Esophagus muscularis mucosa (tissue), 4 donors: ENCODE results near the gene BICD2. TPM values are rescaled to one million over a fixed set of nuclear protein-coding genes. Genes with fewer than 3 reads are reported as not detected.

Experiments used
- DNase-seq: peaks from one replicate; pipeline ENCODE4 v3.0.0-alpha.2; 2017; ENCODE audit errors: extremely low spot score
- H3K27ac ChIP-seq, 4 donors: fragments of 200-600 bp; sonication (generic); replicated peaks in 1 of 4; 1 replicate in 3 of 4; 2 replicates in 1 of 4; pipeline ENCODE4 v1.5.1; 2016 to 2019; ENCODE audit warnings: mild to moderate bottlenecking in 1 of 4
- H3K27me3 ChIP-seq, 4 donors: fragments of 200-600 bp; sonication (generic); one replicate each; pipeline versions ENCODE4 v1.5.1 to v1.6.0; 2016 to 2019
- H3K36me3 ChIP-seq, 4 donors: fragments of 200-600 bp; sonication (generic); one replicate each; pipeline ENCODE4 v1.5.1; 2016 to 2019
- H3K4me1 ChIP-seq, 4 donors: fragments of 200-600 bp; sonication (generic); one replicate each; pipeline ENCODE4 v1.5.1; 2016 to 2019
- H3K4me3 ChIP-seq, 4 donors: fragments of 200-600 bp; sonication (generic); 1 replicate in 2 of 4; 2 replicates in 2 of 4; pipeline ENCODE4 v1.5.1; 2016 to 2019; ENCODE audit warnings: mild to moderate bottlenecking in 4 of 4, moderate library complexity in 1 of 4
- H3K9me3 ChIP-seq, 4 donors: fragments of 200-600 bp; sonication (generic); 1 replicate in 3 of 4; 2 replicates in 1 of 4; pipeline ENCODE4 v1.5.1; 2016 to 2019
- CTCF ChIP-seq, 3 experiments: fragments of 200-600 bp in 2 of 3; fragments of 450-650 bp in 1 of 3; sonication (generic) in 2 of 3; IDR thresholded peaks; one replicate each; pipeline ENCODE4 v1.5.1; 2017 to 2019; ENCODE audit warnings: antibody characterized with exemption in 3 of 3, mild to moderate bottlenecking in 2 of 3, moderate library complexity in 1 of 3
- EP300 ChIP-seq: sonication (generic); formaldehyde crosslinking; IDR thresholded peaks from one replicate; pipeline ENCODE4 v1.6.1; 2017; ENCODE audit warnings: antibody characterized with exemption
- POLR2A ChIP-seq: fragments of 450-650 bp; IDR thresholded peaks from one replicate; pipeline ENCODE4 v1.6.1; 2017; ENCODE audit warnings: antibody characterized with exemption, moderate library complexity, mild to moderate bottlenecking, low read depth
- POLR2AphosphoS5 ChIP-seq, 2 donors: sonication (generic); formaldehyde crosslinking; IDR thresholded peaks; one replicate each; pipeline ENCODE4 v1.6.1; 2017; ENCODE audit warnings: antibody characterized with exemption in 2 of 2
- WGBS: methylation state at CpG from one replicate; pipeline ENCODE4 v1.1.5; 2018; 5-methylcytosine and 5-hydroxymethylcytosine counted together
- intact Hi-C: fragments of 100-400 bp; cut with DNase I; formaldehyde crosslinking; loops from one replicate; pipeline ENCODE4 v1.15.1; 2023
- total RNA-seq, 4 donors: library from RNA; depleted of rRNA; stranded (reverse); fragments of >200 nt; gene quantifications; one replicate each; pipeline versions ENCODE4 v1.1.0 to v1.2.1, GENCODE V29; 2016

BICD2 gene
- total RNA-seq, 4 donors from 2014 or later, result 44.0 to 72.5 (median 57.3) TPM

GRCh38 chr9:92715488-92716231 lies 49.0 kb downstream of the BICD2 start:
- no peaks in the 10 kb centered on the region for H3K27me3 ChIP-seq
- H3K4me1 ChIP-seq, result peaks cover 6 to 21% (median 10%) of the 10 kb centered on the region in 4 donors
- no peak overlapping the region for H3K4me3 ChIP-seq
- intact Hi-C loops, result loop anchor here (1.0 kb wide), 1 partner anchor 76 kb away; no protein-coding TSS in a partner anchor
- WGBS, result 75% methylated on average over 14 of the region's 17 CpGs
- no peaks in the 10 kb centered on the region for H3K9me3 ChIP-seq
- peaks cover 79 to 97% (median 85%) of the 10 kb centered on the region in 4 donors for H3K36me3 ChIP-seq
- DNase-seq, result no peak
- TF ChIP-seq POLR2AphosphoS5 (IDR thresholded peaks at IDR 0.05), result no peak
- TF ChIP-seq CTCF (IDR thresholded peaks at IDR 0.05), result no peak
- TF ChIP-seq POLR2A, result no peak
- TF ChIP-seq EP300, result no peak
- no peak overlapping the region for H3K27ac ChIP-seq

GRCh38 chr9:92714787-92715487 lies 49.7 kb downstream of the BICD2 start:
- Histone ChIP-seq H3K36me3 (peaks cover 76 to 97% (median 85%) of the 10 kb centered on the region in 4 donors), H3K4me3 (no peak overlapping the region), H3K27ac (no peak overlapping the region), H3K27me3 (no peaks in the 10 kb centered on the region), H3K9me3 (no peaks in the 10 kb centered on the region), H3K4me1 (peaks cover 6 to 21% (median 10%) of the 10 kb centered on the region in 4 donors)
- intact Hi-C loops, result no loop called here
- TF ChIP-seq POLR2A (no peak), POLR2AphosphoS5 (IDR thresholded peaks at IDR 0.05) (no peak), EP300 (no peak), CTCF (IDR thresholded peaks at IDR 0.05) (no peak)
- no peak for DNase-seq
- WGBS, result 91% methylated on average over 19 of the region's 34 CpGs

- H3K36me3 ChIP-seq, result peaks cover 76 to 97% (median 84%) of the 10 kb centered on the region in 4 donors
Observed at GRCh38 chr9:92714016-92714415, 50.6 kb downstream of the BICD2 start.

GRCh38 chr9:92713528-92713927 lies 51.1 kb downstream of the BICD2 start:
- H3K36me3 ChIP-seq, result peaks cover 71 to 94% (median 80%) of the 10 kb centered on the region in 4 donors
- intact Hi-C loops, result no loop called here
- no peak for DNase-seq
- no peaks in the 10 kb centered on the region for H3K27me3 ChIP-seq
- 89% methylated on average over 15 of the region's 15 CpGs for WGBS
- H3K9me3 ChIP-seq, result no peaks in the 10 kb centered on the region
- no peak overlapping the region for H3K27ac ChIP-seq
- TF ChIP-seq POLR2AphosphoS5 (IDR thresholded peaks at IDR 0.05) (no peak), POLR2A (no peak), CTCF (IDR thresholded peaks at IDR 0.05) (no peak), EP300 (no peak)
- peaks cover 6 to 21% (median 10%) of the 10 kb centered on the region in 4 donors for H3K4me1 ChIP-seq
- H3K4me3 ChIP-seq, result no peak overlapping the region

More at GRCh38 chr9:92714016-92714415, 50.6 kb downstream of the BICD2 start:
- Histone ChIP-seq H3K4me1 (peaks cover 6 to 21% (median 10%) of the 10 kb centered on the region in 4 donors), H3K27me3 (no peaks in the 10 kb centered on the region), H3K27ac (no peak overlapping the region), H3K4me3 (no peak overlapping the region), H3K9me3 (no peaks in the 10 kb centered on the region)
- DNase-seq, result no peak
- intact Hi-C loops, result no loop called here
- WGBS, result 100% methylated on average over 1 of the region's 3 CpGs
- TF ChIP-seq CTCF (IDR thresholded peaks at IDR 0.05) (no peak), POLR2A (no peak)
